Stimulated activated CD4-positive, alpha-beta T cell treated with anti-CD3 and anti-CD28 coated beads, Interleukin-15, amount 100 ng/mL, for 24 hours (primary cell): ENCODE measurements around the gene KLF8.

Experiments
- DNase-seq: peaks from one replicate; pipeline ENCODE4 v3.0.0-alpha.2; 2020

KLF8 gene

DNA sequence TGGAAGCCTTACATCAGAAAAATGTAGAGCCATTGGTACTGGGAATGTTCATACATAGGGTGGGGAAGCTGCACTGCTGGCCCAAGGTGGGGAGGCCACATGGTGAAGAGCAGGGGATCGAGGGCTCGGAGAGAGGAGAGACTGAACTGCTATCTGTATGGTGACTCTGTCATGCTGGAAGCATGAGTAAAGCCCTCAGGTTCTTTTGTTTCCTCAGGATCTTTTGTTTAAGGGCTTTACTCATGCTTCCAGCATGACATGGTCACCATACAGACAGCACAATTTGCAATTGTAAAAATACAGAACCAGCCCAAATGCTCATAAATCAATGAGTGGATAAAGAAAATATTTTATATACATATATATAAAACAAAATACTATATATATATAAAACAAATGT, 78.4 kb downstream of the KLF8 start:
- no peak for DNase-seq

- DNase-seq, result no peak
These were observed 81.2 kb downstream of the KLF8 start for GRCh38 chrX:56313308-56313707.

- peak; percentile 2 for DNase-seq
These were observed 82.2 kb downstream of the KLF8 start for GRCh38 chrX:56314334-56314733.

DNA sequence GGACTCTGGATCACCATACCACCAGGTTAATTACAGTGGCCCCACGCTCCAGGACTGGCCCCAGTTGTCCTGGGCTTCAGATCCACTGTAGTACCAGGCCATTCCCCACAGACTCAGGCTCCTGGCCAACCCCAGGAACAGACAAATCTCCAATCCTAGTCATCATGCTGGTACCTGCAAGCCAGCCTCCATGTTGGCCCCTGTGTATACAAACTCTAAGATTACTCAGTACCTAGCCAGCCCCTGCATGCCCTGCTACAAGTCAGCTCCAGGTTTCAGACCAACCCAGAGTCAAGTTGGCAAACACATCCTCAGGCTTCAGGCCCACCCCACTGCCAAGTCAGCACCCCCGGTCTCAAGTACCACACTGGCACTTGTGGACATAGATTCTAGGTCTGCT, 85.9 kb downstream of the KLF8 start:
- no peak for DNase-seq

DNA sequence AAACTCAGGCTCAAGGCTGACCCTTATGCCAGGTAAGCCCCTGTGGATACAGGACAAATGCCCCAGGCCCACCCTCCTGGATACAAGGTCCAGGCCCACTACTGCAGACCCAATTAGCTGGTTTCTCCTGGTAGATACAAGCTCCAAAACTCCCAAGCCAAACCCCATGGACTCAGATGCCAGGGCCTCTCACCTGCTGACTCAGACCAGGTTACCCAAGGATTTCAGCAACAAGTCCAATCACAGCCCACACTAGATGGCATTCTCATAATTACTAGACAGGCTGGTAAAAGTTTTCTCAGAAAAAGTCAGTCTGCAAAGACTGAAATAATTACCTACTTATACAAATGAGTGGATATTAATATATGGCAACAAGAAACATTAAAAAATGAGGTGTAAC, 87.0 kb downstream of the KLF8 start:
- DNase-seq, result no peak
